ENCODE results near the gene WIPI1. TPM values are rescaled to one million over a fixed set of nuclear protein-coding genes. Genes with fewer than 3 reads are reported as not detected.

WIPI1 gene
- total RNA-seq (2016; rRNA removed; fragmentation: Illumina TruSeq; extraction: Trizol) (27.1 and 29.4 TPM in 2 replicates), polyA plus RNA-seq (2011; rRNA removed) (135 and 141 TPM in 2 replicates), polyA minus RNA-seq (2011; rRNA and poly(A)+ RNA removed; ENCODE audit: low replicate concordance) (18.4 and 144 TPM in 2 replicates), Bru-seq, nascent RNA (percentile 78 among the genes with signal in this experiment), BruChase-seq, experiment 1, labeled RNA remaining after a 6-hour chase (percentile 73 among the genes with signal in this experiment), BruChase-seq, experiment 2, labeled RNA remaining after a 2-hour chase (percentile 67 among the genes with signal in this experiment)
- total RNA-seq (2016; cell fraction: cytosol; rRNA removed; fragmentation: Illumina TruSeq; extraction: Trizol; ENCODE audit: low read depth) = 42.3 and 43.2 TPM in 2 replicates
- total RNA-seq (2016; cell fraction: insoluble cytoplasmic fraction; rRNA removed; fragmentation: Illumina TruSeq; extraction: Trizol) = 26.8 and 26.9 TPM in 2 replicates
- total RNA-seq (2016; cell fraction: membrane; rRNA removed; fragmentation: Illumina TruSeq; extraction: Trizol) = 52.2 and 60.9 TPM in 2 replicates
- 20.0 and 20.6 TPM in 2 replicates for total RNA-seq (2016; cell fraction: nucleus; rRNA removed; fragmentation: Illumina TruSeq; extraction: Trizol)
- 141 and 148 TPM in 2 replicates for polyA plus RNA-seq (2011; cell fraction: cytosol; rRNA removed)
- polyA plus RNA-seq (2011; cell fraction: nucleus; rRNA removed) = 91.7 and 99.3 TPM in 2 replicates
- 48.1 and 57.2 TPM in 2 replicates for polyA plus RNA-seq (2012)
- 45.3 and 47.3 TPM in 2 replicates for polyA plus RNA-seq (2016; cell fraction: cytosol; fragmentation: Illumina TruSeq; extraction: Trizol; ENCODE audit: low read depth)
- polyA plus RNA-seq (2016; cell fraction: insoluble cytoplasmic fraction; fragmentation: Illumina TruSeq; extraction: Trizol; ENCODE audit: low read depth) = 33.2 and 35.9 TPM in 2 replicates
- polyA plus RNA-seq (2016; cell fraction: membrane; fragmentation: Illumina TruSeq; extraction: Trizol; ENCODE audit: low read depth) = 57.1 and 57.2 TPM in 2 replicates
- 21.9 and 35.2 TPM in 2 replicates for polyA plus RNA-seq (2016; cell fraction: nucleus; fragmentation: Illumina TruSeq; extraction: Trizol; ENCODE audit: insufficient read depth, low read depth)
- polyA minus RNA-seq (2011; cell fraction: cytosol; rRNA and poly(A)+ RNA removed) = 64.7 and 68.0 TPM in 2 replicates
- polyA minus RNA-seq (2011; cell fraction: nucleus; rRNA and poly(A)+ RNA removed) = 130 and 135 TPM in 2 replicates
- long read RNA-seq, experiment 1, transcript WIPI1-201 (13 exons, 1,832 nt) = major isoform, 67 of 118 reads
- long read RNA-seq, experiment 1, transcript WIPI1-202 (12 exons, 1,575 nt) = minor isoform, 10 of 118 reads
- long read RNA-seq, experiment 1, partial matches to known transcripts = 22 of 118 reads
- long read RNA-seq, experiment 1, other reads (novel, unspliced or antisense) = 16 of 118 reads
- long read RNA-seq, experiment 2, transcript WIPI1-206 (13 exons, 1,886 nt) = major isoform, 28 of 70 reads
- long read RNA-seq, experiment 2, partial matches to known transcripts = 20 of 70 reads
- long read RNA-seq, experiment 2, other reads (novel, unspliced or antisense) = 18 of 70 reads

GRCh38 chr17:68457168-68457538 is at the start of gene WIPI1:
WIPI1 (minus strand) TSS chr17:68457496; CDS start chr17:68457421, 75 bp downstream.
- Histone ChIP-seq H3K9me3 (ENCODE audit: low read length) (no peaks in the 10 kb centered on the region), H4K20me1 (ENCODE audit: insufficient read depth, low read length) (no peaks in the 10 kb centered on the region), H3K36me3 (replicated peaks in 1 of 2; ENCODE audit: control insufficient read depth in 1 of 2, insufficient read depth in 2 of 2, low read length in 2 of 2) (no peaks in the 10 kb centered on the region), H3K4me3 (replicated peaks in 1 of 3; ENCODE audit: insufficient read depth in 1 of 3, low read depth in 2 of 3, low read length in 3 of 3) (peak within 1 kb of the TSS; percentile 76 to 92 (median 78)), H3K9ac (ENCODE audit: insufficient read depth, low read depth, low read length) (peak within 1 kb of the TSS; percentile 82), H2AFZ (ENCODE audit: low read length) (no peak within 1 kb of the TSS), H3K27ac (ENCODE audit: extremely low read length, insufficient read depth, low read length) (peak within 1 kb of the TSS; percentile 81), H3K27me3 (ENCODE audit: control insufficient read depth in 1 of 2, insufficient read depth in 2 of 2, low read length in 2 of 2) (no peaks in the 10 kb centered on the region), H3K79me2 (ENCODE audit: insufficient read depth, low read length) (peaks cover 5% of the 10 kb centered on the region), H3K4me2 (ENCODE audit: low read depth, low read length) (peak within 1 kb of the TSS; percentile 99), H3K4me1 (ENCODE audit: insufficient read depth, low read length) (peaks cover 77% of the 10 kb centered on the region)
- in situ Hi-C loops (cut with HindIII; ENCODE audit: extremely low pct_ligation_motif_present, low pct_unique_long_range_greater_than_20kb) = loop anchor here (10.0 kb wide), 2 partner anchors 308 to 482 kb away; no protein-coding TSS in a partner anchor
- POLR2A ChIA-PET = interaction anchor here (0.8 to 5.4 kb wide), 21 partner anchors 11 to 437 kb away, joined by 3 to 53 read pairs (median 4); partner anchors contain the start of genes AMZ2 and PRKAR1A
- no TSS peak for BruUV-seq (replicated peaks)
- ATAC-seq (peak; percentile 75), FAIRE-seq (no peak), DNase-seq (ENCODE audit: low spot score) (peak; percentile 39)
- intact Hi-C loops (cut with micrococcal nuclease; ENCODE audit: unreplicated experiment) = loop anchor here (2.0 to 10.0 kb wide), 4 partner anchors 18 to 422 kb away; partner anchors contain the start of gene KPNA2
- 0% methylated on average over 14 of the region's 39 CpGs for WGBS (ENCODE audit: low lambda C conversion rate)
- CTCF ChIA-PET (ENCODE audit: low intra/inter-chr PET ratio, low total read pairs) = interaction anchor here (0.8 kb wide), 1 partner anchor 143 kb away, joined by 3 read pairs; no protein-coding TSS in a partner anchor
- TF ChIP-seq DNMT1 (CRISPR knock-in tag; IDR thresholded peaks at IDR 0.05) (peak; percentile 31; the same call in 1 of the 2 replicates), ZNF382 (CRISPR knock-in tag; IDR thresholded peaks at IDR 0.05; ENCODE audit: borderline replicate concordance) (no peak), ZFP90 (CRISPR knock-in tag; IDR thresholded peaks at IDR 0.05; ENCODE audit: borderline replicate concordance) (no peak), KLF15 (CRISPR knock-in tag; IDR thresholded peaks at IDR 0.05; ENCODE audit: borderline replicate concordance) (no peak), ZNF44 (CRISPR knock-in tag; IDR thresholded peaks at IDR 0.05) (no peak), PRDM4 (CRISPR knock-in tag; IDR thresholded peaks at IDR 0.05; ENCODE audit: borderline replicate concordance) (no peak), ZNF180 (CRISPR knock-in tag; IDR thresholded peaks at IDR 0.05; ENCODE audit: borderline replicate concordance, low read depth) (no peak), CBX5 (CRISPR knock-in tag; IDR thresholded peaks at IDR 0.05; ENCODE audit: borderline replicate concordance) (no peak), IRX3 (CRISPR knock-in tag; IDR thresholded peaks at IDR 0.05; ENCODE audit: borderline replicate concordance, low read depth) (no peak), NPAS2 (CRISPR knock-in tag; IDR thresholded peaks at IDR 0.05; ENCODE audit: borderline replicate concordance) (no peak), MEIS1 (CRISPR knock-in tag; IDR thresholded peaks at IDR 0.05; ENCODE audit: borderline replicate concordance) (no peak)

All from HepG2 (cell line).